Measurements from ENCODE around the gene PLSCR1.
"Not testable (repeated sequence)": the region's sequence is repeated elsewhere in the genome, so short reads cannot be mapped to it uniquely, and the experiment has no call there.

Gene PLSCR1

GRCh38 chr3:146532406-146532805 lies 12.0 kb downstream of the PLSCR1 start:
- intact Hi-C loops (cut with DNase I; ENCODE audit: low total_unique reads), result no loop called here
- H3K27me3 ChIP-seq, result no peaks in the 10 kb centered on the region
- TF ChIP-seq CTCF (IDR thresholded peaks at IDR 0.05), result no peak
- no peak overlapping the region for H3K4me3 ChIP-seq
- H3K4me1 ChIP-seq, result peaks cover 0 to 10% (median 3%) of the 10 kb centered on the region in 4 donors
- H3K27ac ChIP-seq, result no peak overlapping the region
- peaks cover 7 to 26% (median 23%) of the 10 kb centered on the region in 3 donors for H3K36me3 ChIP-seq
- H3K9me3 ChIP-seq, result no peaks in the 10 kb centered on the region
- no peak for DNase-seq

- no peak overlapping the region for H3K27ac ChIP-seq
- H3K4me3 ChIP-seq, result no peak overlapping the region
- H3K27me3 ChIP-seq, result no peaks in the 10 kb centered on the region
- intact Hi-C loops (cut with DNase I; ENCODE audit: low total_unique reads), result no loop called here
- DNase-seq, result no peak
- no peak for TF ChIP-seq CTCF (IDR thresholded peaks at IDR 0.05)
- no peaks in the 10 kb centered on the region for H3K9me3 ChIP-seq
- peaks cover 7 to 36% (median 29%) of the 10 kb centered on the region in 3 donors for H3K36me3 ChIP-seq
- H3K4me1 ChIP-seq, result no peaks in the 10 kb centered on the region
Measured at GRCh38 chr3:146530609-146531008, 13.8 kb downstream of the PLSCR1 start.

GRCh38 chr3:146529021-146529420 lies 15.4 kb downstream of the PLSCR1 start:
- H3K27me3 ChIP-seq, result no peaks in the 10 kb centered on the region
- no peak for TF ChIP-seq CTCF (IDR thresholded peaks at IDR 0.05)
- H3K4me3 ChIP-seq, result no peak overlapping the region
- H3K9me3 ChIP-seq, result no peaks in the 10 kb centered on the region
- no peak for DNase-seq
- intact Hi-C loops (cut with DNase I; ENCODE audit: low total_unique reads), result no loop called here
- H3K4me1 ChIP-seq, result no peaks in the 10 kb centered on the region
- no peak overlapping the region for H3K27ac ChIP-seq
- peaks cover 7 to 36% (median 29%) of the 10 kb centered on the region in 3 donors for H3K36me3 ChIP-seq

GRCh38 chr3:146524961-146525360 lies 19.4 kb downstream of the PLSCR1 start:
- no peak overlapping the region for H3K4me3 ChIP-seq
- no peaks in the 10 kb centered on the region for H3K9me3 ChIP-seq
- H3K27me3 ChIP-seq, result no peaks in the 10 kb centered on the region
- intact Hi-C loops (cut with DNase I; ENCODE audit: low total_unique reads), result no loop called here
- DNase-seq, result no peak
- H3K27ac ChIP-seq, result no peak overlapping the region
- TF ChIP-seq CTCF (IDR thresholded peaks at IDR 0.05), result no peak
- no peaks in the 10 kb centered on the region for H3K4me1 ChIP-seq
- peaks cover 5 to 45% (median 41%) of the 10 kb centered on the region in 3 donors for H3K36me3 ChIP-seq

GRCh38 chr3:146523531-146523930 lies 20.9 kb downstream of the PLSCR1 start:
- Histone ChIP-seq H3K4me1 (no peaks in the 10 kb centered on the region), H3K4me3 (no peak overlapping the region), H3K36me3 (peaks cover 5 to 45% (median 37%) of the 10 kb centered on the region in 3 donors), H3K27me3 (no peaks in the 10 kb centered on the region), H3K9me3 (no peaks in the 10 kb centered on the region), H3K27ac (no peak overlapping the region)
- no peak for DNase-seq
- intact Hi-C loops (cut with DNase I; ENCODE audit: low total_unique reads), result no loop called here
- no peak for TF ChIP-seq CTCF (IDR thresholded peaks at IDR 0.05)

- intact Hi-C loops (cut with DNase I; ENCODE audit: low total_unique reads); H3K4me3 ChIP-seq; H3K9me3 ChIP-seq; DNase-seq; H3K27ac ChIP-seq; H3K27me3 ChIP-seq; H3K4me1 ChIP-seq: not testable (repeated sequence)
- H3K36me3 ChIP-seq, result peaks cover 5 to 40% (median 40%) of the 10 kb centered on the region in 3 donors
Measured at GRCh38 chr3:146522174-146523158, 21.9 kb downstream of the PLSCR1 start.

Measured in tibial artery (tissue), 4 donors.